Gastrocnemius medialis (tissue), 4 donors: ENCODE measurements around the gene ZNF384. TPM values are rescaled to one million over a fixed set of nuclear protein-coding genes. Genes with fewer than 3 reads are reported as not detected.

ENCODE experiments used
- ATAC-seq, 2 donors: fragments of 150-250 bp; one replicate each; pipeline ENCODE4 v1.9.1; 2016
- DNase-seq, 2 donors: peaks; one replicate each; pipeline ENCODE4 v3.0.0-alpha.2; 2019
- H3K27ac ChIP-seq, 4 donors: fragments of 200-600 bp; sonication (generic); 1 replicate in 1 of 4; 2 replicates in 3 of 4; pipeline ENCODE4 v1.5.1; 2016 to 2018; ENCODE audit warnings: mild to moderate bottlenecking in 2 of 4, moderate library complexity in 1 of 4
- H3K27me3 ChIP-seq, 3 donors: fragments of 200-600 bp; sonication (generic) in 2 of 3; 1 replicate in 1 of 3; 2 replicates in 2 of 3; pipeline versions ENCODE4 v1.5.1 to v1.6.0; 2016 to 2019; ENCODE audit warnings: mild to moderate bottlenecking in 1 of 3, moderate library complexity in 1 of 3
- H3K36me3 ChIP-seq, 2 donors: fragments of 200-600 bp; sonication (generic) in 1 of 2; one replicate each; pipeline ENCODE4 v1.5.1; 2017 to 2018
- H3K4me1 ChIP-seq, 2 donors: fragments of 200-600 bp; sonication (generic) in 1 of 2; one replicate each; pipeline ENCODE4 v1.5.1; 2016 to 2017; ENCODE audit warnings: mild to moderate bottlenecking in 2 of 2
- H3K4me3 ChIP-seq, 4 donors: fragments of 200-600 bp; sonication (generic) in 3 of 4; 1 replicate in 1 of 4; 2 replicates in 3 of 4; pipeline ENCODE4 v1.5.1; 2016 to 2019; ENCODE audit warnings: mild to moderate bottlenecking in 2 of 4
- H3K9me3 ChIP-seq, 3 donors: fragments of 200-600 bp; sonication (generic) in 2 of 3; 1 replicate in 1 of 3; 2 replicates in 2 of 3; pipeline ENCODE4 v1.5.1; 2016 to 2019
- CTCF ChIP-seq, 5 experiments: fragments of 450-650 bp in 3 of 5; fragments of 200-600 bp in 2 of 5; sonication (generic) in 2 of 5; IDR thresholded peaks in 4 of 5; conservative IDR thresholded peaks in 1 of 5; 1 replicate in 4 of 5; 2 replicates in 1 of 5; pipeline ENCODE4 v1.5.1; 2016 to 2019; ENCODE audit warnings: antibody characterized with exemption in 5 of 5, mild to moderate bottlenecking in 3 of 5, moderate library complexity in 3 of 5
- POLR2A ChIP-seq, 2 donors: fragments of 450-650 bp; IDR thresholded peaks; one replicate each; pipeline ENCODE4 v1.6.1; 2017; ENCODE audit warnings: antibody characterized with exemption in 2 of 2, mild to moderate bottlenecking in 2 of 2, moderate library complexity in 2 of 2
- in situ Hi-C, 4 donors: fragments of 200-750 bp; cut with MboI; loops; one replicate each; pipeline versions ENCODE4 v1.15.0 to v1.8.0; 2017; ENCODE audit warnings: low sequenced_read_pairs in 4 of 4
- intact Hi-C: fragments of 100-400 bp; cut with DNase I; formaldehyde crosslinking; loops from one replicate; pipeline ENCODE4 v1.15.1; 2023; ENCODE audit warnings: low total_unique reads
- total RNA-seq, 4 donors: library from RNA; depleted of rRNA; stranded (reverse); fragments of >200 nt; gene quantifications; one replicate each; pipeline versions ENCODE4 v1.1.0 to v1.2.3, GENCODE V29; 2016

The ZNF384 gene
- total RNA-seq, 4 donors from 2014 or later, result 22.4 to 35.3 (median 27.9) TPM

GRCh38 chr12:6664902-6665301 is 24.3 kb downstream of the ZNF384 start:
- Histone ChIP-seq H3K27ac (no peak overlapping the region), H3K4me3 (no peak overlapping the region), H3K27me3 (no peaks in the 10 kb centered on the region), H3K36me3 (peaks cover 0 to 32% of the 10 kb centered on the region in 2 donors), H3K4me1 (peaks cover 12 to 18% of the 10 kb centered on the region in 2 donors), H3K9me3 (no peaks in the 10 kb centered on the region)
- ATAC-seq, result no peak
- intact Hi-C loops, result loop anchor here (5.0 kb wide), 1 partner anchor 102 kb away; the partner anchor contains the start of gene PTMS
- no peak for DNase-seq
- in situ Hi-C loops, result loop anchor here in 1 of 4 donors (10.0 kb wide), 1 partner anchor 60 kb away; the partner anchor contains the start of gene COPS7A
- TF ChIP-seq CTCF (IDR thresholded peaks at IDR 0.05 in 4 of 5, conservative IDR thresholded peaks at IDR 0.05 in 1 of 5), result no peak

GRCh38 chr12:6662906-6663742 is 26.1 kb downstream of the ZNF384 start, which contains the start of gene ING4:
TSS of gene ING4 (minus strand) at chr12:6663119. CDS start at chr12:6663101, 18 bp downstream.
- peaks cover 12 to 18% of the 10 kb centered on the region in 2 donors for H3K4me1 ChIP-seq
- H3K27me3 ChIP-seq, result no peaks in the 10 kb centered on the region
- peak within 1 kb of the TSS; percentile 78 to 84 (median 80) for H3K27ac ChIP-seq
- peak within 1 kb of the TSS; percentile 66 to 97 (median 81) for H3K4me3 ChIP-seq
- no peak for TF ChIP-seq CTCF (IDR thresholded peaks at IDR 0.05 in 4 of 5, conservative IDR thresholded peaks at IDR 0.05 in 1 of 5)
- TF ChIP-seq POLR2A (IDR thresholded peaks at IDR 0.05), result no peak
- H3K36me3 ChIP-seq, result peaks cover 0 to 15% of the 10 kb centered on the region in 2 donors
- in situ Hi-C loops (loop anchor here in 1 of 4 donors (10.0 kb wide), 1 partner anchor 62 kb away; the partner anchor contains the start of gene COPS7A), intact Hi-C loops (loop anchor here (1.0 to 5.0 kb wide), 5 partner anchors 26 to 193 kb away; partner anchors contain the start of genes PTMS, VAMP1 and ZNF384)
- H3K9me3 ChIP-seq, result no peaks in the 10 kb centered on the region
- ATAC-seq, result peak; percentile 100
- peak; percentile 97 to 99 for DNase-seq

- no peaks in the 10 kb centered on the region for H3K27me3 ChIP-seq
- DNase-seq (no peak), ATAC-seq (peak in 1 of 2 donors; percentile 38)
- H3K9me3 ChIP-seq, result no peaks in the 10 kb centered on the region
- H3K27ac ChIP-seq, result peak overlapping the region; percentile 74 to 84 (median 80)
- H3K4me1 ChIP-seq, result peaks cover 12 to 18% of the 10 kb centered on the region in 2 donors
- TF ChIP-seq POLR2A (IDR thresholded peaks at IDR 0.05) (no peak), CTCF (IDR thresholded peaks at IDR 0.05 in 4 of 5, conservative IDR thresholded peaks at IDR 0.05 in 1 of 5) (no peak)
- in situ Hi-C loops, result loop anchor here in 1 of 4 donors (10.0 kb wide), 1 partner anchor 62 kb away; the partner anchor contains the start of gene COPS7A
- H3K36me3 ChIP-seq, result peaks cover 0 to 9% of the 10 kb centered on the region in 2 donors
- intact Hi-C loops, result loop anchor here (5.0 kb wide), 1 partner anchor 105 kb away; the partner anchor contains the start of gene PTMS
- H3K4me3 ChIP-seq, result peak overlapping the region; percentile 66 to 97 (median 81)
These were observed 26.6 kb downstream of the ZNF384 start for GRCh38 chr12:6662602-6662905.

GRCh38 chr12:6653987-6654386 is 35.2 kb downstream of the ZNF384 start:
- in situ Hi-C loops (loop anchor here in 1 of 4 donors (10.0 kb wide), 1 partner anchor 51 kb away; the partner anchor contains the start of gene PIANP), intact Hi-C loops (no loop called here)
- peaks cover 4 to 78% of the 10 kb centered on the region in 2 donors for H3K36me3 ChIP-seq

GRCh38 chr12:6653342-6653741 is 35.8 kb downstream of the ZNF384 start:
- Histone ChIP-seq H3K4me1 (no peaks in the 10 kb centered on the region), H3K36me3 (peaks cover 4 to 82% of the 10 kb centered on the region in 2 donors), H3K4me3 (no peak overlapping the region), H3K27me3 (no peaks in the 10 kb centered on the region), H3K27ac (no peak overlapping the region), H3K9me3 (no peaks in the 10 kb centered on the region)
- ATAC-seq (no peak), DNase-seq (no peak)
- TF ChIP-seq CTCF (IDR thresholded peaks at IDR 0.05 in 4 of 5, conservative IDR thresholded peaks at IDR 0.05 in 1 of 5), result no peak
- TF ChIP-seq POLR2A (IDR thresholded peaks at IDR 0.05), result no peak
- intact Hi-C loops (no loop called here), in situ Hi-C loops (loop anchor here in 1 of 4 donors (10.0 kb wide), 1 partner anchor 51 kb away; the partner anchor contains the start of gene PIANP)

More at GRCh38 chr12:6653987-6654386, 35.2 kb downstream of the ZNF384 start:
- H3K9me3 ChIP-seq, result no peaks in the 10 kb centered on the region
- no peak overlapping the region for H3K27ac ChIP-seq
- H3K4me1 ChIP-seq, result no peaks in the 10 kb centered on the region
- no peak overlapping the region for H3K4me3 ChIP-seq
- H3K27me3 ChIP-seq, result no peaks in the 10 kb centered on the region
- ATAC-seq (no peak), DNase-seq (no peak)
- TF ChIP-seq POLR2A (IDR thresholded peaks at IDR 0.05), result no peak
